ACC112 (cell line): ENCODE measurements around the gene KCNMA1.

Source experiments
- H2AFZ ChIP-seq: fragments of 200-600 bp; sonication (generic); one replicate; pipeline ENCODE4 v1.6.0; 2017; ENCODE audit warnings: antibody characterized with exemption, low read length; ENCODE audit not compliant: unreplicated experiment
- H3K27ac ChIP-seq: fragments of 200-600 bp; sonication (generic); 2 replicates; pipeline ENCODE4 v1.5.1; 2014; ENCODE audit warnings: low read depth, mild to moderate bottlenecking, antibody characterized with exemption, low read length, moderate library complexity
- H3K27me3 ChIP-seq: fragments of 200-600 bp; sonication (generic); 2 replicates; pipeline ENCODE4 v1.6.1; 2014; ENCODE audit warnings: mild to moderate bottlenecking, antibody characterized with exemption, low read length, moderate library complexity, mixed read lengths; ENCODE audit not compliant: insufficient read depth
- H3K36me3 ChIP-seq: fragments of 200-600 bp; sonication (generic); 2 replicates; pipeline ENCODE4 v1.6.1; 2016; ENCODE audit warnings: mild to moderate bottlenecking, antibody characterized with exemption, low read length, moderate library complexity, mixed read lengths; ENCODE audit not compliant: insufficient read depth
- H3K4me1 ChIP-seq: fragments of 200-600 bp; sonication (generic); one replicate; pipeline ENCODE4 v1.6.1; 2016; ENCODE audit warnings: low read length, mixed read lengths; ENCODE audit not compliant: insufficient read depth, unreplicated experiment, control insufficient read depth
- H3K4me3 ChIP-seq: fragments of 200-600 bp; sonication (generic); 2 replicates; pipeline ENCODE4 v1.5.1; 2014; ENCODE audit warnings: mild to moderate bottlenecking, low read depth, low read length
- H3K79me2 ChIP-seq: fragments of 200-600 bp; sonication (generic); one replicate; pipeline ENCODE4 v1.6.0; 2016; ENCODE audit warnings: low read length; ENCODE audit not compliant: control insufficient read depth, unreplicated experiment, insufficient read depth

KCNMA1 gene

DNA sequence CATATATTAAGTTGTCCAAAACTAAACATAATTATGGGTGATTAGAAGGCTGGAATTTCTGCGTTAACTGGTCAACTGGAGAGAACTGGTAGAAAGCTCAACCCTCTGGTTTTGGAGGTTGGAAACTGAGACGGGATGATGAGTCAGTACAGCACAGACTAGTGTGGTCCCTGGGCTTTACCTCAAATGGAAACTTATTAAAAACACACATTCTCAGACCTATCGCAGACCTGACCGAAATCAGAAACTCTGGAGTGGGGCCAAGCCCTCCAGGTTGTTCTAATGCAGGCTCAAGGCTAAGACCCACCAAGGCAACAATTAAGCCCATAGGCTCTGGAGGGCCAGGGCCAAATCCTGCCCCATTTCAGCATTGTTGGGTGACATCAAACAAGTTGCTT lies 136.9 kb downstream of the KCNMA1 start:
- peak overlapping the region; percentile 21 for H2AFZ ChIP-seq
- no peak overlapping the region for H3K4me3 ChIP-seq
- peak overlapping the region; percentile 84; the same call in 1 of the 2 replicates for H3K27ac ChIP-seq
- no peaks in the 10 kb centered on the region for H3K79me2 ChIP-seq
- peaks cover 52% of the 10 kb centered on the region for H3K4me1 ChIP-seq
- no peaks in the 10 kb centered on the region for H3K36me3 ChIP-seq
- no peaks in the 10 kb centered on the region for H3K27me3 ChIP-seq

DNA sequence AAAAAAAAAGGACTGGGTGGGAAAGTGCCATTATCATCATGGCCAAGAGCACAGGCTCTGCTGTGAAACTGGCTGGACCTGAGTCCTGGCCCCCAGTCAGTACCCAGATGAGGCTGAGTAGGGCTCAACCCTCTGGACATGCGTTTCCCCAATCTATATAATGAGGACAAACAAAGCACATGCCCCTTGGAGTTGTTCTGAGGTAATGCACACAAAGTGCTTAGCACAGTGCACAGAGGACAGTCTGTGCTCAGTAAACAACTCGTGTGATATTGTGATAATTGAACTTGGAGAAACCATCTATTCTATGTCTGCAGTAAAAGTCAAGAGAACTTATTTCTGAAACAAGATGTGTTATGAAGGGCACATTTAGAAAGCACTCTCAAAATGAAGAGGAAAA lies 138.8 kb downstream of the KCNMA1 start:
- no peaks in the 10 kb centered on the region for H3K27me3 ChIP-seq
- H2AFZ ChIP-seq, result no peak overlapping the region
- no peaks in the 10 kb centered on the region for H3K79me2 ChIP-seq
- no peaks in the 10 kb centered on the region for H3K36me3 ChIP-seq
- H3K27ac ChIP-seq, result no peak overlapping the region
- H3K4me1 ChIP-seq, result peaks cover 34% of the 10 kb centered on the region
- H3K4me3 ChIP-seq, result no peak overlapping the region

DNA sequence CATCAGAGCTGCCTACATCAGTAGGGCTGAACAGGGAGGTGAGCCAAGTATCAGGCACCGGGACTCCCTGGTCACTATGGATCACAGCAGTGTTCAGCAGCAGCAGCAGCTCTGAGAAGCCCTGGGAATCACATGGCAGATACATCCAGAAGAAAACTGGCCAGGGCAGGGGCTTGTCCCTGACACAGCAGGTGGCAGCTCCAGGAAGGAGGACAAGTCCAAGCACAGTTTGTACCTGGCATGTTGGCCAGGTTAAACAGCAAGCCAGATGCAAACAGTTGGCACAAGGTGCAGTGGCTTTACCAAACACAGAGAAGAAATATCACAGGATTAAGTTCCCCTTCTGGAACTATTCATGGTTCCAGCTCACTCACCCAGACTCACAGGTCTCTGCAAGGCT lies 139.4 kb downstream of the KCNMA1 start:
- Histone ChIP-seq H3K4me3 (no peak overlapping the region), H3K36me3 (no peaks in the 10 kb centered on the region), H3K4me1 (peaks cover 28% of the 10 kb centered on the region), H3K79me2 (no peaks in the 10 kb centered on the region), H2AFZ (no peak overlapping the region), H3K27me3 (no peaks in the 10 kb centered on the region), H3K27ac (no peak overlapping the region)

DNA sequence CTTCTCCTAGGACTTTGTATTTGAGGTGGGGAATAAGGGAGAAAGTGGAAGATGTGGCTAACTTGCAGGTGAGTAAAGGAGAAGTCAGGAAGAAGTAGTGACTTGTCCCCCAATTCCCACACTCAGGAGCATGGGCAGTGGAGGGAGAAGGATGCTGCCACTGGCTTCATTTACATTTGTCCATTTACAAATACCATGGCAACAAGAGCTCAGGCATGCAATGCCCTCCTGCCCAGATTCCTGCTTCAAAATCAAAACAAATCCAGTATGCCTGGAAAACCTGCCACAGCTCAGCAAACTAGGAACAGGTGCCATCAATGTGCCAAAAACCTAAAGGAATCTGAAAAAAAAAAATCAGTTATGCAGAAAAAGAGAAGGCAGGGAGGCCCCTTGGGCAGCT lies 139.9 kb downstream of the KCNMA1 start:
- H3K79me2 ChIP-seq, result no peaks in the 10 kb centered on the region
- no peak overlapping the region for H3K4me3 ChIP-seq
- H3K36me3 ChIP-seq, result no peaks in the 10 kb centered on the region
- peaks cover 27% of the 10 kb centered on the region for H3K4me1 ChIP-seq
- no peak overlapping the region for H2AFZ ChIP-seq
- H3K27me3 ChIP-seq, result no peaks in the 10 kb centered on the region
- no peak overlapping the region for H3K27ac ChIP-seq

DNA sequence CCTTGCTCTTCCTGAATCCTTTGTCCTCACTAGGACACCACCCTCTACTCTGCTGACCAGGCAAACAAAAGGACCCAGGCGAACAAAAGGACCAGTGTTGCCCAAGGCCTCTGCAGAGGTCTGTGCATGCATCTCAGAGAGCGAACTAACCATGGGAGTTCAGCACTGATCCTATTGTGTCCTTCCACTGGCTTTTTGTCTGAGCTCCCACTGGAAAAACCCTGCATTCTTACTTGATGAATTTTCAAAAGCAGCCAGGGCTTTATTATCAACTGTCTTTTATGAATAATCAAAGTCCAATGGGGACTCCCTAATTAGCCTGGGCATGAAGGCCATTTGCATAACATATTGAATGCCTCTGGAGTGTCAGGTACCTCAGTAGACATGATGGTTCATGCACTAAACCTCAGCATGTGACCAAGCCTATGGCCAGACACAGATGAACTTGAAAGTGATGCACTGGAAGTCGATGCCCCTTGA lies 140.6 kb downstream of the KCNMA1 start:
- Histone ChIP-seq H3K4me1 (peaks cover 22% of the 10 kb centered on the region), H3K4me3 (no peak overlapping the region), H3K27me3 (no peaks in the 10 kb centered on the region), H3K79me2 (no peaks in the 10 kb centered on the region), H2AFZ (no peak overlapping the region), H3K36me3 (no peaks in the 10 kb centered on the region), H3K27ac (no peak overlapping the region)

DNA sequence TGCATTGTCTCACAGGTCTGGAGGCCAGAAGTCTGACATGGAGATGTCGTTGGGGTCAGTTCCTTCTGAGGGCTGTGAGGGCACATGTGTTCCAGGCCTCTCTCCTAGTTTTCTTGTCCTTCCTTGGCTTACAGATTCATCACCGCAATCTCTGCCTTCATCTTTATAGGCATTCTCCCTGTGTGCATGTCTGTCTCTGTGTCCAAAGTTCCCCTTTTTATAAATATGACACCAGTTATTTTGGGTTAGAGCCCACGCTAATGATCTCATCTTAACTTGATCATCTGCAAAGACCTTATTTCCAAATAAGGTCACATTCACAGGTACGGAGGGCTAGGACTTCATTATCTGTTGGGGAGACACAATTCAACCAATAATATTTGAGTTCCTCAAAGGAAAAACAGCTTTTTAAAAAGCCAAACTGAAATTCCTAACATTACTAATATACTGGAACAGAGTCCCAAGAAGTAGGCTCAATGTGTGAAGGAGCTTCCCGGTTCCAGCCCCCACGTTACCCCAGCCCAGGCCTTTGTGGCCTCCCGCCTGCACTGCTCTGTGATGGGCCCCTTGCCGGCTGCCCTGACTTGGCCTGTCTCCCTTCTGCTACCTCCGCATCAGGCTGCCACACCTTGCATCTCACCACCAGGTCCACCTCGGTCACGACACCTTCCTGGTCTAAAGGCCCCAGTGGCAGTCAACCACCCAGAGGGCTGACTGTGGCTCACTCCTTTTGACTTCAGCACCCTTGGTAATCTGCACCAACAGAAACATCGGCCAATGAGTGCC lies 142.7 kb downstream of the KCNMA1 start:
- Histone ChIP-seq H3K27me3 (no peaks in the 10 kb centered on the region), H3K79me2 (no peaks in the 10 kb centered on the region), H2AFZ (no peak overlapping the region), H3K4me3 (no peak overlapping the region), H3K4me1 (peaks cover 5% of the 10 kb centered on the region), H3K27ac (no peak overlapping the region), H3K36me3 (no peaks in the 10 kb centered on the region)

DNA sequence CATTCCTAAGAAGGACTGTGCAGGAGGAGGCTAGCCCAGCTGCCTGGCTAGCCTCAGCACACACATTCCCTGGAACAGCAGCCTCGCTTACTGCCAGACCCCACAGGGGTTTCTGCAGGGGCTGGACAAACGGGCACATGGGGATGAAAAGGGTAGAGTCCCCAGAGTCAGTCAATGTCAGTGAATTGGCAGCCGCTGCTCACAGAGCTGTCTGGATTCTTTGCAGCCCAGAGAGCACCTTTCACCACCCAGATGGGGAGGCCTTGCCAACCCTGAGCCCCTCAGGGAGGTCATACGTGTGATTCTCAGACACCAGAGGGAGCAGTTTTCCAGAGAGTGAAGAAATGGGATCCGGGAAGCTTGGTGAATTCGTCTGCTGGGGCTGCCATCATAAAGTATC lies 143.3 kb downstream of the KCNMA1 start:
- H3K79me2 ChIP-seq, result no peaks in the 10 kb centered on the region
- H3K4me3 ChIP-seq, result no peak overlapping the region
- no peaks in the 10 kb centered on the region for H3K27me3 ChIP-seq
- peaks cover 5% of the 10 kb centered on the region for H3K4me1 ChIP-seq
- H2AFZ ChIP-seq, result no peak overlapping the region
- H3K36me3 ChIP-seq, result no peaks in the 10 kb centered on the region
- H3K27ac ChIP-seq, result no peak overlapping the region

DNA sequence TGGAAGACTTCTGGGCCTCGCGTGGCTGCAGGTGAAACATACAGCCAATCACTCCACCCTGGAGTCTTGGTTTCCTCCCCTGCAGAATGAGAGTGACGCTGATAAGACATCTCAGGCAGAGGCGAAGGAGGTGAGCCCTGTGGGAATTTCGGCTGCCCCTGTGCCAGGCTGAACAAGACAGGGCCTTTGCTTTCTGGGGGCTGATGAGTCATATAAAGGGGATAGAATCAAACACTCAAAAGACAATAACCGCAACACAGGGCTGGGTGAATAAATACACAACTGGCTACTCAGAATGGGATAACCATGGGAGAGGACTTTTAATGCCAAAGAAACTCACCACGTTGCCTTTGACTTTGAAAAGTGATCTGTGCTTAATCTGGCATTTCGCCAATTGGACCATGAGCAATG lies 143.8 kb downstream of the KCNMA1 start:
- Histone ChIP-seq H2AFZ (no peak overlapping the region), H3K27me3 (no peaks in the 10 kb centered on the region), H3K4me3 (no peak overlapping the region), H3K79me2 (no peaks in the 10 kb centered on the region), H3K27ac (no peak overlapping the region), H3K36me3 (no peaks in the 10 kb centered on the region), H3K4me1 (peaks cover 5% of the 10 kb centered on the region)

DNA sequence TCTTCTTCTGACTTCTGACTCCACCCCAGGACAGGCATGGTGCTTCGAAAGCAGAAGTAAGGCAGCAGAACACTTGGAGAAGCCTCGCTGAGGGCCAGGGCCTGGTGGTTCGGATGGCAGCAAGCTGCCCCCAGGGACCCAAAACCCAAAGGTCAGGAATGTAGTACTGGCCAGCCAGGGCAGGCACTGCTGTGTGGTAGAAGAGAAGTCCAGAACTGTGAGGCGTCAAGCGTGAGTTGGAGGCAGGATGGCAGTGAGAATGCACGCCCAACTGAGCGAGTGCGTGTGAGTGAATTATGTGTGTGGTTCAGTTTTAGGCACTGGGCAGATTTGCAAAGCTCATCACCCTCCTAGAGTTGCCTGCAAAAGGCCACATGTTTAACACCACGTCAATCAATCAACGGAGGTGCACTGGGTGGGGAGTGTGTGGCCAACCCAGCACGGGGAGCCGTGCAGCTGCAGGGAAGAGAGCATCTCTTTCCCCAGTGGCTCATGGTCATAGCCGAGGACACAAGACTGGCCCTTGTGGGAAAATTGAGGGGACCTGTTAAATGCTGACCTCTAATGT lies 144.3 kb downstream of the KCNMA1 start:
- Histone ChIP-seq H3K27ac (no peak overlapping the region), H2AFZ (no peak overlapping the region), H3K4me1 (peaks cover 5% of the 10 kb centered on the region), H3K27me3 (no peaks in the 10 kb centered on the region), H3K79me2 (no peaks in the 10 kb centered on the region), H3K4me3 (no peak overlapping the region), H3K36me3 (no peaks in the 10 kb centered on the region)

DNA sequence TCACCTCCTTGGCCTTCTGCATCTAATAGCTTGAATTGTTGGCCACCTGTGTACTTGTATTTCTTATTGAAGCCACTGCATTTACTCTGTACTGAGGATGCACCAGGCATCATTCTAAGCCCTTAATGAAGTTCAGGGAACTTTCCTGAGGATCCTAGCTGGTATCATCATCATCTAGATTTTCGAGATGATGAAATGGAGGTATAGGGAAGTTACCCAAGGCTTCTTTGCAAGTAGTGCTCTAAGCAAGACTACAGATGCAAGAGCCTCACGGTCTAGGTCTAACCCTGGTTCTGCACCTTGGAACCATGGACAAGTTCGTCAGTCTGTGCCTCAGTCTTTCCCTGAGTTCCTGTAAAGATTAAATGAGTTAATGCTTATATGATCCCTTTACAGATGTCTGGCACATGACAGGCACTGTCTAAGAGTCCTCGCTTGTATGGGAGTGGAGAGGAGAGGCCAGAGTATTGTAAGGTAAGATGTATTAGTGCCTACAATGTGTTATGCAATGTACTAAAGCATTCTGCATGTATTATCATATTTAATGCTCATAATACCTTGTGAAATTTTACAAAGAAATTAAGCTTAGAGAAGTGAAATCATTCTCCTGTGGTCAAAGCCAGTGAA lies 145.1 kb downstream of the KCNMA1 start:
- Histone ChIP-seq H3K36me3 (no peaks in the 10 kb centered on the region), H3K27me3 (no peaks in the 10 kb centered on the region), H3K27ac (no peak overlapping the region), H2AFZ (no peak overlapping the region), H3K4me3 (no peak overlapping the region), H3K79me2 (no peaks in the 10 kb centered on the region), H3K4me1 (peaks cover 5% of the 10 kb centered on the region)
